GM12891 (cell line): ENCODE measurements around the gene KIF6.

Source experiments
- DNase-seq: peaks from one replicate; pipeline ENCODE4 v3.0.0; 2011; ENCODE audit warnings: low spot score; ENCODE audit not compliant: insufficient read length
- FAIRE-seq: peaks from 2 replicates; lab custom pipeline; 2011; peaks lifted over from hg19 to GRCh38; lab: Jason Lieb, UNC
- PAX5 ChIP-seq: IDR thresholded peaks from 2 replicates; pipeline ENCODE4 v1.6.1; 2011; ENCODE audit warnings: low read length, moderate library complexity, mild to moderate bottlenecking; ENCODE audit not compliant: insufficient read depth, severe bottlenecking
- POLR2A ChIP-seq: IDR thresholded peaks from 2 replicates; pipeline ENCODE4 v1.6.1; 2011; ENCODE audit warnings: low read depth, low read length, control low read depth
- POLR2AphosphoS5 ChIP-seq: IDR thresholded peaks from 2 replicates; pipeline ENCODE4 v1.6.1; 2011; ENCODE audit warnings: low read depth, low read length, control low read depth
- POU2F2 ChIP-seq: IDR thresholded peaks from 2 replicates; pipeline ENCODE4 v1.6.1; 2011; ENCODE audit warnings: low read depth, mild to moderate bottlenecking, control low read depth, low read length, moderate library complexity
- SPI1 ChIP-seq: IDR thresholded peaks from 2 replicates; pipeline ENCODE4 v1.6.1; 2011; ENCODE audit warnings: low read depth, low read length, control low read depth
- TAF1 ChIP-seq: IDR thresholded peaks from 2 replicates; pipeline ENCODE4 v1.6.1; 2011; ENCODE audit warnings: low read depth, low read length, control low read depth

The KIF6 gene

DNA sequence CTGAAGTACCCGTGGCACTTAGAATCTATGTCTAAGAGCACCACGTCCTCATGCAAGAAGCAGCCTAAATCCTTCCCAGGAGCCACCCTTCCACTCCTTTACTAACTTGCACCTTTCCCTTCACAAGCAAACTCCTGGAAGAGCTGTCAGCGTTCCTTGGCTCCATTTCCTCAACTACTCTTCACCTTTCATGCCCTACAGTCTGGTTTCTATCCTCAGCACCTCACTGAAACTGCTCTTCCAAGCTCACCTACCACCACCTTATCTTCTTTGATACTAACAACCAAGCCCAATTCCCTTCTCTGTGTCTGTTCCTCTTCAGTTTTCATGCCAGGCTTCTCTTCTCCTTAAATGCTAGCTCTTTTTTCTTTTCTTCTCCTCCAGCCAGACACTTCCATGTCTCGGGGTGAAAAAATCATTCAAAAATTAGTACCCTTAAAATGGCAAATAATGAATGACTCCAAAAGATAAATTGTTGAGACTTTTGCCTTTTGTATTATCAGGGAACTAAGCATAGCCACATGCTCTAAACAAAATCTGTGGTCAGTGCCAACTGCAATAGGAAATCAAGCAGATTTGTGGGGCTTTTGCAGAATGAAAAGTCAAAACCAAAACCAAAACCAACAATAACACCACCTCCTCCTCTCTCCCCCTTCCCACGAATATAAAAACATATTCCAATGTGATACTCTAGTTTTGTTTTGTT, 253.1 kb downstream of the KIF6 start:
- no peak for FAIRE-seq
- TF ChIP-seq POU2F2 (no peak), SPI1 (no peak), TAF1 (no peak), PAX5 (no peak), POLR2A (no peak), POLR2AphosphoS5 (no peak)
- DNase-seq, result no peak

DNA sequence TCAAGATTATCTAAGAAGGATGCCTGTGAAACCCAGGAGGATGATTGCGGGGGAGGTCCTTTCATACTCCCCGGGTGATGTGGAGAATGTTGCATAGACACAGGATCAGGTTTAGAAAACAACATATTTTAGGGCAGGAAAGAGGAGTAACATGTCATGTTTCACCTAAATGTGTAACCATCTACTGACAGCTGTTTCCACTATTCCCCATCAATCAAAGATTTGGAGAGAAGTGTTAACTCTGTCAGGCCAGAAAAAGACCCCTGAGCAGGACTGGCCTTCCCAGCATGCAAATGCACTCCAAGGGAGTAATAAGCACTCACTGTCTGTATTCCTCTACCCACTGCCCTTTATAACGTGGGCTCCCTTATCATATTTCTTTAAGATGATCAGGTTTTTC, 254.7 kb downstream of the KIF6 start:
- TF ChIP-seq POU2F2, result no peak
- TF ChIP-seq PAX5, result no peak
- no peak for TF ChIP-seq POLR2AphosphoS5
- TF ChIP-seq TAF1, result no peak
- TF ChIP-seq SPI1, result no peak
- TF ChIP-seq POLR2A, result no peak
- DNase-seq (no peak), FAIRE-seq (no peak)

DNA sequence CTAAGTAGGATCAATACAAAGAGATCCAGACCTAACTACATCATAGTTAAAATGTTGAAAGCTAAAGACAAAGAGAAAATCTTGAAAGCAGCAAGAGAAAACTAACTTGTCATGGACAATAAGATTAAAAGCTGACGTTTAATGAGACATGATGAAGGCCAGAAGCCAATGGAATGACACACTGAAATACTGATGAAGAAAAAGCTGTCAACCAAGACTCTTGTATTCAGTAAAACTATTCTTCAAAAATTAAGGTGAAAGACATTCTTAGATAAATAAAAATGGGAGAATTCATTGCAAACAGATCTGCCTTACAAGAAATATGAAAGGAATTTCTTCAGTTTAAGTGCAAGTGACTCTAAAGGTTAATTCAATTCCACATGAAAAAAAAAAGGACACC, 256.8 kb downstream of the KIF6 start:
- no peak for TF ChIP-seq POU2F2
- TF ChIP-seq POLR2AphosphoS5, result no peak
- no peak for TF ChIP-seq TAF1
- TF ChIP-seq PAX5, result no peak
- no peak for TF ChIP-seq SPI1
- no peak for TF ChIP-seq POLR2A
- no peak for FAIRE-seq

DNA sequence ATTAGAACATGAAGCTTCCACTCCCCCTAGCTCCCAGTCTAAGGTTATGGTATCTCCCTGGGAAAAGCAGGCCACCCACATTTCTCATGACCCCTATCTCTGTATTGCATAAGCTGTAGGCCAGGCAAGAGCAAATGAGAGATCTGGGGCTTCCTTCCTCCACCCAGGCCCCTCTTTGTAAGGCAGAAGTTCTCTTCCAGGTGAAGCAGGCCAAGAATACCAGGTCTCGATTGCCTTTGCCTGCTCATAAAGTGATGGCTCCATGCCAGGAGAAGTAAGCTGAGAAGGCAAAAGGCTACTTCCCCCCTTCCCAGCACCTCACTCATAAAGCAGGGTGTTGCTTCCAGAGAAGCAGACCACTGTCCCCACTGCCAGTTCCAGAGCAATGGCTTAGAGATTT, 258.6 kb downstream of the KIF6 start:
- no peak for TF ChIP-seq POLR2AphosphoS5
- no peak for TF ChIP-seq SPI1
- TF ChIP-seq TAF1, result no peak
- TF ChIP-seq POLR2A, result no peak
- no peak for TF ChIP-seq PAX5
- no peak for TF ChIP-seq POU2F2
- FAIRE-seq (no peak), DNase-seq (no peak)

More for the DNA sequence above, 256.8 kb downstream of the KIF6 start:
- DNase-seq, result no peak

DNA sequence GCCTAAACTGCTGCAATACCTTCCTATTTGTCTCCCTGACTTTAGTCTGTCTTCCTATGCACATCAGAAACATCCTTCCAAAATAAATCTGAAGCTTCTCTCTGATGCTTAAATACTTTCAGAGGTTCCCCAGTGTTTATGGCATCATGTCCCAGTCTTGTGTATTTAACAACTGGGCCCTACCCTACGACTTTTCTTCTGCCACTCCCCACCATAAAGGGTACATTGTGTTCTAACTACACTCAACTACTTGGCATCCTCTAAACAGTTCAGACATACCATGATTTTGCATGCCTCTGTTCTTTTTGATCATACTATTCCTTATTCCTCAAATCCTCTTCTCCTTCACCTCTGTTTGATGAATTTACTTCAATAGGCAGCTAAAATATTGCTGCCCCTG, 259.7 kb downstream of the KIF6 start:
- FAIRE-seq, result no peak
- TF ChIP-seq POU2F2, result no peak
- TF ChIP-seq PAX5, result no peak
- TF ChIP-seq TAF1, result no peak
- no peak for TF ChIP-seq POLR2AphosphoS5
- no peak for TF ChIP-seq POLR2A
- no peak for TF ChIP-seq SPI1
- no peak for DNase-seq

DNA sequence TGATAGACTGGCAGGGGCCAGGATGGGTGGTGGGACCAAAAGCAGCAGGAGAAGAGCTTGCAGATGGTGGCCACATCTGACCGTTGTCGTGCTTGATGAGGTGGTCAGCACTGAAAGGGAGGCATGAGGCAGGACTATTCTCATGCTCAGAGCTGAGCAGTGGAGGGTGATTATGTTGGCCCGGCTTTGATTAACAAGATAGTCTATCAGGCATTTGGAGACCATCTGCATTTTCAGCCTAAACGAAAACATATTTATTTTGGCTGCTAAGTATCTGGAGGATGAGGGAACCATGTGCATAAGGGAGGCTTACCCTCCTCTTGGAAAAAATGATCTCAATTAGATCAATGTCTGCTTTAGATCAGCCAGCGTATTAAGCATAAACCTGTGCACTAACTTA, 261.1 kb downstream of the KIF6 start:
- DNase-seq (no peak), FAIRE-seq (no peak)
- TF ChIP-seq POU2F2, result no peak
- no peak for TF ChIP-seq SPI1
- no peak for TF ChIP-seq TAF1
- TF ChIP-seq PAX5, result no peak
- TF ChIP-seq POLR2AphosphoS5, result no peak
- no peak for TF ChIP-seq POLR2A

DNA sequence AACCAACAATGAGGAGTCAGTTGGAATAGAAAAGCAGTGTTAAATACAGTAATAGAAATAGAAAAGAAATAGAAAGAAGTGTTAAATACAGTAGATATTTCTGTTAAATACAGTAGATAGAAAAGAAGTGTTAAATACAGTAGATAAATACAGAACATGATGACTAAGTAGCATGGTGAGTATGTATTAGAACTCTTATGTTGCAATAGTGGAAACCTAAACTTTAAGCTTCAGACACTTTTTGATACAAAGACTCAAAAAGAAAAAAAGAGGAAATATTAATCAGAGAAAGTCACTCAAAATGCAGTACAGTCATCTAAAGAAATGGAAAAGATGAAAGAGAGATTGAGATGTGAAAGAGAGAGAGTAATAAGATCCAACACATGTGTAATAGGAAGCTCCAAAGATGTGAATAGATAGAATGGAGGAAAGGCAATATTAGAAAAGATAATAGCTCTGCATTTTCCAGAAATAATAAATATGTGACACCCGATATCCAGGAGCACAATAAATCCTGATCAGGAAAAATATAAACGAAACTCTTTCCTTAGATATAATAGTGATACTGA, 271.2 kb downstream of the KIF6 start:
- DNase-seq (no peak), FAIRE-seq (no peak)
- TF ChIP-seq SPI1 (no peak), POLR2A (no peak), TAF1 (no peak), POU2F2 (no peak), PAX5 (no peak), POLR2AphosphoS5 (no peak)

DNA sequence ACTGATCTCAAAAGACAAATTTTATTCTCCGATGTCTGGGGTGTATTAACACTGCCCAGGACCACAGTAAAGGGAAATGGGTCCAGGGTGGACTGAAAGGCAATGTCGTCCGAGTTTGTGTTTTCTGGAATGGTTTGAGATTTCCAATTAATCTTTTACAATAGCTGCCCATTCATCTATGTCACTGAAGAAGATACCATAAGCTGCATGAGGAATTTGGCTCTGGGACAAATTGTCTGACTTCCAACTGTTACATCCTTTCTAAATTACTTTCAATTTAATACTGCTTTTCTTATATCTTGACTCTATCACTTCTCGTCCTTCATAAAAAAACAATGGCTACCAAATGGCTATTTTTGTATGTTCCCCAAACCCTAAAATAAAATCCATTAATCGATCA, 272.0 kb downstream of the KIF6 start:
- TF ChIP-seq POU2F2 (no peak), TAF1 (no peak), SPI1 (no peak), PAX5 (no peak), POLR2A (no peak), POLR2AphosphoS5 (no peak)
- DNase-seq (no peak), FAIRE-seq (no peak)

DNA sequence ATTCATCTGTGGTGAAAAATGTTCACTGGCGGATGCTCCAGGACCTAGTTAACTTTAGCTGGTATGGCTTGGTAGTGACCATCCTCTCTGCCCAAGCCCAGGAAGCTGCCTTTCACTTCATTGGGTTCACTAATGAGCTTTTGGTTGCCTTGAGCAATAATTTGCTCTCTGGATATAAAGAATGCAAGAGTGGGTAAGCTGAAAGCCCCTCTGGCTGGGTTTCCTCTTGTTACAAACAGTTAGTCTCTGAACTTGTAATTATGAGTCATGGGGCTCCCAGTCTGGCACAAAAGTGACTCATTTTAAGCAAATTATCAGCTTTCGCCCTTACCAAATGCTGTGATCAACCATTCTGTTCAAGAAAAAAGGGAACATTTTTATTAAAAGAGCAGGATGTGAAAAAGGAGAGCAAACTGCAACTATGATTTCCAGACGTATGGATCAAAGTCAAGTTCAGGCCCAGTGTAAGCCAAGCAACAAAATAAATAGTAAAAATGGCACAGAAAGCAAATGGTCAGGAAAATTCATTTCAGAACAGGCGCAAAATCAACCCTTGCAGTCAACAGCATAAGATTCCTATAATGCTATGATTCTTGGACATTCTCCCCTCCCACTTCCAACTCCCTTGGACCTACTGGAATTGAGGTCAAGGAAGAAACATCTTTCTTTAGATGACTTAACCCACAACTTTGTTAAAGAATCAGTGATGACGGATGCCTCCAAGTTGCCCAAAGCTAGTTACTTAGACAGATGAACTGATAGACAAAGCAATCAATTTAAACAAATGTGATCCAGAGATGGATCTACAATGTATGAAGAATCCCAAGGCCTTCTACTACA, 272.7 kb downstream of the KIF6 start:
- DNase-seq, result no peak
- TF ChIP-seq POU2F2 (no peak), PAX5 (no peak), POLR2AphosphoS5 (no peak), POLR2A (no peak), SPI1 (no peak)
- FAIRE-seq, result no peak
